BE2C (cell line): Measurements from ENCODE around the gene WDR75.

Experiments used
- DNase-seq: peaks from one replicate; pipeline ENCODE4 v3.0.0-alpha.2; 2020
- H3K27me3 ChIP-seq: fragments of 250-450 bp; sonication (Bioruptor Pico); 2 replicates; pipeline ENCODE4 v1.5.1; 2020; ENCODE audit warnings: mild to moderate bottlenecking
- H3K36me3 ChIP-seq: fragments of 250-450 bp; sonication (Bioruptor Pico); 2 replicates; pipeline ENCODE4 v1.5.1; 2020; ENCODE audit warnings: mild to moderate bottlenecking
- H3K4me1 ChIP-seq: fragments of 250-450 bp; sonication (Bioruptor Pico); 2 replicates; pipeline ENCODE4 v1.5.1; 2020
- H3K4me3 ChIP-seq: 2 replicates; pipeline ENCODE4 v1.5.1; 2011; ENCODE audit warnings: low read depth, low read length
- H3K9me3 ChIP-seq: fragments of 250-450 bp; sonication (Bioruptor Pico); 2 replicates; pipeline ENCODE4 v1.5.1; 2020
- TF ChIP-seq, protein P1 (sequence below): IDR thresholded peaks from 2 replicates; pipeline ENCODE4 v1.5.1; 2012; ENCODE audit warnings: mild to moderate bottlenecking, low read depth, low read length

Gene WDR75

DNA sequence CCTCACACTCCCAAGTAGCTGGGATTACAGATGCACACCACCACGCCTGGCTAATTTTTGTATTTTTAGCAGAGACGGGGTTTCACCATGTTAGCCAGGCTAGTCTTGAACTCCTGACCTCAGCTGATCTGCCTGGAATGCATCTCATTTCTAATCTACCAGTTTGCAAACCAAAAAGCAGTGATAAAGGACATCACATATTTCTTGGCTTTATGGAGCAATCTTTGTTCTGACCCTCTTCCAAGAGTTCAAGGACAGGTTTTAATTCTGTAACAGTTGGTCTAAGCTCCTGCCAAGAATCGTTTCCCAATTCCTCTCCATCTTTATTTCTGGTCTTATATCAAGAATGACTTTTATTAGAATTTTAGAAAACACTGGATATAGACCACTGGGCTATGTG, 71.6 kb downstream of the WDR75 start:
- TF ChIP-seq, protein P1, sequence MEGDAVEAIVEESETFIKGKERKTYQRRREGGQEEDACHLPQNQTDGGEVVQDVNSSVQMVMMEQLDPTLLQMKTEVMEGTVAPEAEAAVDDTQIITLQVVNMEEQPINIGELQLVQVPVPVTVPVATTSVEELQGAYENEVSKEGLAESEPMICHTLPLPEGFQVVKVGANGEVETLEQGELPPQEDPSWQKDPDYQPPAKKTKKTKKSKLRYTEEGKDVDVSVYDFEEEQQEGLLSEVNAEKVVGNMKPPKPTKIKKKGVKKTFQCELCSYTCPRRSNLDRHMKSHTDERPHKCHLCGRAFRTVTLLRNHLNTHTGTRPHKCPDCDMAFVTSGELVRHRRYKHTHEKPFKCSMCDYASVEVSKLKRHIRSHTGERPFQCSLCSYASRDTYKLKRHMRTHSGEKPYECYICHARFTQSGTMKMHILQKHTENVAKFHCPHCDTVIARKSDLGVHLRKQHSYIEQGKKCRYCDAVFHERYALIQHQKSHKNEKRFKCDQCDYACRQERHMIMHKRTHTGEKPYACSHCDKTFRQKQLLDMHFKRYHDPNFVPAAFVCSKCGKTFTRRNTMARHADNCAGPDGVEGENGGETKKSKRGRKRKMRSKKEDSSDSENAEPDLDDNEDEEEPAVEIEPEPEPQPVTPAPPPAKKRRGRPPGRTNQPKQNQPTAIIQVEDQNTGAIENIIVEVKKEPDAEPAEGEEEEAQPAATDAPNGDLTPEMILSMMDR = no peak
- H3K27me3 ChIP-seq = no peaks in the 10 kb centered on the region

DNA sequence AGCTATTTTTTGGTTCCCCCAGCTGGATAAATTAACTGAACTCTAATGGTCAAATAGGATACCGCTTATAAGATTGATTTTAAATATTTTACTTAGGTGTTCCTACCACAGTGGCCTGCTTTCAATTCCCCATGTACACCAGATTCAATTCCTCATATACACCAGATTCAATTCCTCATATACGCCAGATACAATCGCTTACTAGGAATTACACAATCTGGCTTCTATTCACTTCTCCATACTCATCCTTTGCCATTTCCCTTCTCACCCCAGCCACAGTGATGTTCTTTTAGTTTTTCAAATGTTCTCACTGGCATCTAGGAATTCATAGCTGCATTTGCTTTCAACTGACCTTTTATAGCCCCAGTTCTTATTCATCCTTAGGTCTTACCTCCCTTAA, 72.8 kb downstream of the WDR75 start:
- H3K27me3 ChIP-seq = no peaks in the 10 kb centered on the region
- no peak overlapping the region for H3K4me3 ChIP-seq
- no peaks in the 10 kb centered on the region for H3K36me3 ChIP-seq
- TF ChIP-seq, protein P1 = no peak
- no peaks in the 10 kb centered on the region for H3K9me3 ChIP-seq
- DNase-seq = no peak
- H3K4me1 ChIP-seq = no peaks in the 10 kb centered on the region

More for the DNA sequence above, 71.6 kb downstream of the WDR75 start:
- no peaks in the 10 kb centered on the region for H3K36me3 ChIP-seq
- no peak overlapping the region for H3K4me3 ChIP-seq
- no peaks in the 10 kb centered on the region for H3K9me3 ChIP-seq
- no peak for DNase-seq
- H3K4me1 ChIP-seq = no peaks in the 10 kb centered on the region

DNA sequence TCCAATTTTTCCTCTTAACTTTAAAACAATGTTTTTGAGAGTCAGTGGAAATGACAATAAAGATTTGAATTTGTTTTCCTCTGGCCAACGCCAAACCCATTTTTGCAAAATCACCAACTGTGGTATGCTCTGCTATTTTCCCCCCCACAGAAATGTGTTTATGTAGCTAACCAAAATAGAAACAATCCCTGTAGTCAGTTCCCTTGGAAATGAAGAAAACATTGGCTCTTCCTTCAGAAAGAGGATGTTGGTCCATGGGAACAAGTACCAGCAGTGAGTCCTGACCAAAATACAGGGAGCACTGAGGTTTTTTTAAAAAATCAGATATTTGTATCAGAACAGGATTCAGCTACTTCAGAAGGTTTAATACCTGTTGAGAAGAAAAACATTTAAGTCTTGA, 74.0 kb downstream of the WDR75 start:
- no peaks in the 10 kb centered on the region for H3K27me3 ChIP-seq
- no peak overlapping the region for H3K4me3 ChIP-seq
- H3K4me1 ChIP-seq = no peaks in the 10 kb centered on the region
- TF ChIP-seq, protein P1 = no peak
- DNase-seq = no peak
- no peaks in the 10 kb centered on the region for H3K36me3 ChIP-seq
- no peaks in the 10 kb centered on the region for H3K9me3 ChIP-seq

DNA sequence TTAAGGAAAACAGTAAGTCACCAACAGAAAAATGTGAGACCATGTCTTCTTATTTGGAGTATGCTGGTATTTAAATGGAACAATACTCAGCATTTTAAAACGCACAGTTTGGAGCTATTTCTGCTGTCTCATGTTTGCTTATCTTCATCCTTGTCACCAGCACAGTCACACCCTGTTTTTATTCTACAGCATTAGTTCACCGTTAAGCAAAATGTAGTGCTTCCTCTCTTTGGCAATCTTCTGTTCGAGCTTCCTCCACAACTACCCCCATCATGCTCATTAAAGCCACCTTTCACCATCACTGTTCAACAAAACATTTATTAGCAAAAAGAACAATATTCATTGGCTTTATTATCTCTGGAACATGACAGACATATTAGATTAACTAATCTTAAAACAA, 75.3 kb downstream of the WDR75 start:
- H3K4me3 ChIP-seq = no peak overlapping the region
- no peaks in the 10 kb centered on the region for H3K4me1 ChIP-seq
- no peaks in the 10 kb centered on the region for H3K36me3 ChIP-seq
- H3K27me3 ChIP-seq = no peaks in the 10 kb centered on the region
- DNase-seq = no peak
- no peaks in the 10 kb centered on the region for H3K9me3 ChIP-seq
- TF ChIP-seq, protein P1 = no peak

DNA sequence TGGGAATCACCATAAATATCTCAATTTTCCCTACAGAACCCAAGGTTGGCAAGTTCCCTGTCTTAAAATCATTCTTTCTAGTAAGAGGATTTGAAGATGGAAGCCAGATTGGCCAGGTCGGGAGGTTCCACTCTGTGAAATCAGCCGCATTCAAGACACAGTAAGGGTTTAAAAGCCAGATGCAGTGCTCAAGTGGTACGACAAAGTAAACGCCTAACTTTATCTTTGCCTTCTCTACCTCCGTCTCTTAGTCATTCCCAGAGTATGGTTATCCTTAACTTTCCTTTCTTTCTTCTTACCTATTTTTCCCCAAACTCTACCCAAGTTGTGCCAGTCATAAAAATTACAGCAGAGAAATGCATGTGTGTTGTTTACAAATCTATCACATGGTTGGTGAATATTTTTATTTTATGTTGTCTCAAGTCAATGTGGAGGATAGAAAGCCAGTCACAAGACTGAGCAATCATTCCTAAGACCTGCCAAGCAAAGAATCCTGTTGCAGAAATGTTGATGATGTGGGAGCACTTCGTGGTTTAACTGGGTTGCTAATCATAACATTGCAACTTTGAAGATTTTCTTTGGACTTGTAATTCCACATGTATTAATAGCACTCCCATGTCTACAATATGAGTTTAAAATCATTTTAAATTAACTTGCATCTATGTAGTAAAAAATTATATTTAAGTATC, 76.7 kb downstream of the WDR75 start:
- Histone ChIP-seq H3K4me1 (no peaks in the 10 kb centered on the region), H3K9me3 (no peaks in the 10 kb centered on the region), H3K36me3 (no peaks in the 10 kb centered on the region), H3K27me3 (no peaks in the 10 kb centered on the region), H3K4me3 (no peak overlapping the region)
- no peak for DNase-seq
- TF ChIP-seq, protein P1 = no peak

DNA sequence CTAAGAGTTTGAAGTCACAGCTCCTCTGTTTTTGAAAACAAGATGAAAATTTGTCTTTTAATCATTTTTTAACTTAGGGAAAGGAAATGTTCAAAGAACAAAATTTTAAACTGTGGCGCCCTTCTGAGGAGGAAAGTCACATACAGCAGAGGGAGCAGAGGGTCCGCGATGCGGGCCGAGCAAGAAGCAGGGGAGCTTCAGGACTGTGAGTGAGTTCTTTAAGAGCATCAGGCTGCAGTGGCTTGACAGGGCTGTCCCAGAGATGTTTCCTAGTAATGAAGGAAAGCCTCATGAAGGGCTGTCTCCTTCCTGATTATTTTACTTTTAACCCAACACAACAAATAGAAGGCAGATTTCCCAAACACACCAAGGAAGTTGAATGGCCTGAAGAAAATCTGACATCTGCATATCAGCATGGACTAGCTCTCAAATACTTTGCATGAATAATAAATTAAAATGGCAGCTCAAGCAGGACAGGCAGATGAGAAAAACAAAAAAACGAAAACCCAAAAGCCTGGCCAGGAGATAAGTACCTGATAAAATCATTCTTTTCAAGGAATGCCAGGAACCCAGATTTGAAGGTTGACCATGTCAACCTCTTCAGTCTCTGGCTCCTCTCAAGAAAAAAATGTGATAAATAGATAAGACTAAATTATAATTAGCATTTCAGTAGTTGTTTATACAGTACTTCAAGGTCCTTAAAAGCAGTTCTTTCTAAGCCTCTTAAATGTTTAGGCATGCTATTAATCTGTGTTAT, 78.5 kb downstream of the WDR75 start:
- DNase-seq = no peak
- no peaks in the 10 kb centered on the region for H3K9me3 ChIP-seq
- TF ChIP-seq, protein P1 = no peak
- H3K4me3 ChIP-seq = no peak overlapping the region
- H3K4me1 ChIP-seq = no peaks in the 10 kb centered on the region
- no peaks in the 10 kb centered on the region for H3K36me3 ChIP-seq
- no peaks in the 10 kb centered on the region for H3K27me3 ChIP-seq
